Hepatocyte (in vitro differentiated cells): ENCODE data around the gene CSHL1. TPM values are rescaled to one million over a fixed set of nuclear protein-coding genes. Genes with fewer than 3 reads are reported as not detected.
"Not testable (repeated sequence)": the region's sequence is repeated elsewhere in the genome, so short reads cannot be mapped to it uniquely, and the experiment has no call there.

Source experiments
- DNase-seq: peaks from one replicate; pipeline ENCODE4 v3.0.0-alpha.2; 2016; ENCODE audit warnings: low spot score
- H2AFZ ChIP-seq: fragments of 200-600 bp; sonication (generic); 2 replicates; pipeline ENCODE4 v1.6.0; 2016; ENCODE audit warnings: antibody characterized with exemption, mild to moderate bottlenecking
- H3K27ac ChIP-seq: fragments of 200-600 bp; sonication (generic); 2 replicates; pipeline ENCODE4 v1.5.1; 2016; ENCODE audit warnings: mild to moderate bottlenecking
- H3K27me3 ChIP-seq: fragments of 200-600 bp; sonication (generic); 2 replicates; pipeline ENCODE4 v1.6.1; 2016
- H3K36me3 ChIP-seq: fragments of 200-600 bp; sonication (generic); replicated peaks from 2 replicates; pipeline ENCODE4 v1.5.1; 2016; ENCODE audit warnings: low read depth; ENCODE audit not compliant: insufficient read depth
- H3K4me1 ChIP-seq: fragments of 200-600 bp; sonication (generic); 2 replicates; pipeline ENCODE4 v1.5.1; 2016; ENCODE audit warnings: mild to moderate bottlenecking, moderate library complexity; ENCODE audit not compliant: insufficient read depth
- H3K4me2 ChIP-seq: fragments of 200-600 bp; sonication (generic); 2 replicates; pipeline ENCODE4 v1.6.0; 2016
- H3K4me3 ChIP-seq: fragments of 200-600 bp; sonication (generic); 2 replicates; pipeline ENCODE4 v1.5.1; 2016; ENCODE audit warnings: mild to moderate bottlenecking
- H3K79me2 ChIP-seq: fragments of 200-600 bp; sonication (generic); 2 replicates; pipeline ENCODE4 v1.6.0; 2017; ENCODE audit warnings: mild to moderate bottlenecking
- H3K9me2 ChIP-seq: fragments of 200-600 bp; sonication (generic); replicated peaks from 2 replicates; pipeline ENCODE4 v1.6.0; 2017; ENCODE audit warnings: mild to moderate bottlenecking; ENCODE audit not compliant: insufficient read depth
- H3K9me3 ChIP-seq: fragments of 200-600 bp; sonication (generic); 2 replicates; pipeline ENCODE4 v1.5.1; 2016; ENCODE audit warnings: low read depth, mild to moderate bottlenecking
- H4K20me1 ChIP-seq: fragments of 200-600 bp; sonication (generic); 2 replicates; pipeline ENCODE4 v1.6.0; 2016; ENCODE audit warnings: mild to moderate bottlenecking; ENCODE audit not compliant: insufficient read depth, poor library complexity, severe bottlenecking
- EZH2 ChIP-seq: fragments of 200-600 bp; sonication (generic); IDR thresholded peaks from 2 replicates; pipeline ENCODE4 v1.6.1; 2016; ENCODE audit warnings: antibody characterized with exemption, mild to moderate bottlenecking, borderline replicate concordance
- EZH2phosphoT487 ChIP-seq: fragments of 200-600 bp; sonication (generic); IDR thresholded peaks from one replicate; pipeline ENCODE4 v1.6.1; 2018; ENCODE audit warnings: antibody characterized with exemption, mild to moderate bottlenecking, low read depth, moderate library complexity; ENCODE audit not compliant: unreplicated experiment, severe bottlenecking
- WGBS: methylation state at CpG from one replicate; pipeline ENCODE4 v1.1.6; 2016; ENCODE audit warnings: low lambda C conversion rate; ENCODE audit errors: missing lambda C conversion rate; 5-methylcytosine and 5-hydroxymethylcytosine counted together
- polyA plus RNA-seq: library from polyadenylated mRNA; unstranded; fragments of >200 nt; fragmentation: Nextera tagmentation; extraction: Ambion mirVana; gene quantifications from 2 replicates; pipeline ENCODE4 v1.2.1, GENCODE V29; 2016
- total RNA-seq: library from RNA; depleted of rRNA; stranded (reverse); fragments of >200 nt; gene quantifications from 2 replicates; pipeline ENCODE4 v1.2.3, GENCODE V29; 2014
- TF ChIP-seq, protein P1 (sequence below): fragments of 200-600 bp; sonication (generic); IDR thresholded peaks from 2 replicates; pipeline ENCODE4 v1.5.1; 2016; ENCODE audit warnings: antibody characterized with exemption, mild to moderate bottlenecking; ENCODE audit not compliant: poor library complexity

The CSHL1 gene
- total and polyA plus RNA-seq, 2 experiments from 2014 or later, result not detected

DNA sequence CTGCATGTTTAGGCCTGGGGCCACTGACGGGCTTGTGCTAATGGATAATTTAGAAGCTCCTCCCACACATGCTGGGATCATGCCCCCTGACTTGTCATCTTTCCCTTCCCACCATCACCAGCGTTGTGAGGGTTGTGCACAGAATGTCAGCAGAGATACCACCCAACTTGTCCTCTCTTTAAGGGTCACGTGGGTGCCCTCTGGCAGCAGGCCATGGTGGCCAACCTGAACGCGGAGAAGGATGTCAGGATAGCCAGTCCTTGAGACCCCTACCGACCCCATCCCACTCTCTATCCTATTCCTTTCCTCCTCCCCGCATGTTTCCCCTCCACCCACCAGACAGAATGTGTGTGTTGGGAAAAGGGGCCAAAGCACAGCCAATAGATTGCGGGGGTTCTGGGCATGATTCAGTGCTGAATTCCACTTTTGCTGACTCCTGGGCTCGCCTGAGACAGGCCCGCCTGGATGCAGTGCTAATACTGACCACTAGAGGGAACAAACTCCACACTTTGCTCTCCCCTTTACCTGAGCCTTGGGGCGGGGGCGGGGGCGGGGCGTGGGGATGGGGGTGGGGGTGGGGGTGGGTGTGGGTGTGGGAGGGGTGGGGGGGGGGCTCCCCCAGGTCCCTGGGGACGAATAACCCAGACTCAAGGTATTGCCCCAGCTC, 29.0 kb downstream of the CSHL1 start, which contains the start of gene GH2:
GH2 (minus strand) TSS at position 10 of the 667 bp plus-strand sequence. CDS start 143 bp downstream, outside the sequence.
- Histone ChIP-seq H3K9me2 (no peaks in the 10 kb centered on the region), H4K20me1 (no peaks in the 10 kb centered on the region), H3K9me3 (no peaks in the 10 kb centered on the region), H3K4me1 (no peaks in the 10 kb centered on the region), H2AFZ (no peak within 1 kb of the TSS), H3K27ac (no peak within 1 kb of the TSS), H3K4me3 (no peak within 1 kb of the TSS), H3K36me3 (no peaks in the 10 kb centered on the region), H3K4me2 (no peak within 1 kb of the TSS), H3K79me2 (no peaks in the 10 kb centered on the region), H3K27me3 (no peaks in the 10 kb centered on the region)
- peak; percentile 67 for DNase-seq
- WGBS, result 55% methylated on average over 11 of the region's 15 CpGs
- TF ChIP-seq, protein P1, sequence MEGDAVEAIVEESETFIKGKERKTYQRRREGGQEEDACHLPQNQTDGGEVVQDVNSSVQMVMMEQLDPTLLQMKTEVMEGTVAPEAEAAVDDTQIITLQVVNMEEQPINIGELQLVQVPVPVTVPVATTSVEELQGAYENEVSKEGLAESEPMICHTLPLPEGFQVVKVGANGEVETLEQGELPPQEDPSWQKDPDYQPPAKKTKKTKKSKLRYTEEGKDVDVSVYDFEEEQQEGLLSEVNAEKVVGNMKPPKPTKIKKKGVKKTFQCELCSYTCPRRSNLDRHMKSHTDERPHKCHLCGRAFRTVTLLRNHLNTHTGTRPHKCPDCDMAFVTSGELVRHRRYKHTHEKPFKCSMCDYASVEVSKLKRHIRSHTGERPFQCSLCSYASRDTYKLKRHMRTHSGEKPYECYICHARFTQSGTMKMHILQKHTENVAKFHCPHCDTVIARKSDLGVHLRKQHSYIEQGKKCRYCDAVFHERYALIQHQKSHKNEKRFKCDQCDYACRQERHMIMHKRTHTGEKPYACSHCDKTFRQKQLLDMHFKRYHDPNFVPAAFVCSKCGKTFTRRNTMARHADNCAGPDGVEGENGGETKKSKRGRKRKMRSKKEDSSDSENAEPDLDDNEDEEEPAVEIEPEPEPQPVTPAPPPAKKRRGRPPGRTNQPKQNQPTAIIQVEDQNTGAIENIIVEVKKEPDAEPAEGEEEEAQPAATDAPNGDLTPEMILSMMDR, result peak; percentile 42
- TF ChIP-seq EZH2phosphoT487, result no peak

DNA sequence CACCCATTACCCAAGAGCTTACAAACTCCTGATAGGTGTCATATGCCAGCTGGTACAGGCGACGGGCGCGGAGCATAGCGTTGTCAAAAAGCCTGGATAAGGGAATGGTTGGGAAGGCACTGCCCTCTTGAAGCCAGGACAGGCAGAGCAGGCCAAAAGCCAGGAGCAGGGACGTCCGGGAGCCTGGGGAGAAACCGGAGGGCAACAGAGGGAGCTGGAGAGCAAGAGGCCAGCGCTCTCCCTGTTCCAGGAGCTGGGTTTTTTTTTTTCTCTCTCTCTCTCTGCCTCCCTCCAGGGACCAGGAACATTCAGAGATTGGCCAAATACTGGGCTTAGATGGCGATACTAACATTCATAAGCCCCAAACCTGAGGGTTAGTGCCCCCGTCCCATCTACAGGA, 29.7 kb downstream of the CSHL1 start:
- H3K9me3 ChIP-seq, H3K4me3 ChIP-seq, H2AFZ ChIP-seq, H3K36me3 ChIP-seq, H3K27ac ChIP-seq, H3K79me2 ChIP-seq, DNase-seq, H4K20me1 ChIP-seq, H3K4me1 ChIP-seq, H3K27me3 ChIP-seq, H3K9me2 ChIP-seq, H3K4me2 ChIP-seq: not testable (repeated sequence)
- WGBS, result 44% methylated on average over 11 of the region's 11 CpGs

- Histone ChIP-seq H3K36me3 (no peaks in the 10 kb centered on the region), H3K4me2 (no peak overlapping the region), H3K27ac (no peak overlapping the region), H3K4me1 (no peaks in the 10 kb centered on the region), H2AFZ (no peak overlapping the region), H3K4me3 (no peak overlapping the region), H3K9me2 (no peaks in the 10 kb centered on the region), H3K79me2 (no peaks in the 10 kb centered on the region), H3K9me3 (no peaks in the 10 kb centered on the region), H4K20me1 (no peaks in the 10 kb centered on the region), H3K27me3 (no peaks in the 10 kb centered on the region)
- WGBS, result 85% methylated on average over 12 of the region's 12 CpGs
- no peak for DNase-seq
- TF ChIP-seq EZH2 (no peak), EZH2phosphoT487 (no peak)
- TF ChIP-seq, protein P1, result no peak
Observed at GRCh38 chr17:63880706-63881105, 30.4 kb downstream of the CSHL1 start.

GRCh38 chr17:63878413-63878812, 32.6 kb downstream of the CSHL1 start:
- not testable (repeated sequence) for H3K27ac ChIP-seq, DNase-seq, H3K4me2 ChIP-seq, H3K79me2 ChIP-seq, H3K9me2 ChIP-seq, H3K9me3 ChIP-seq, H3K36me3 ChIP-seq, H3K27me3 ChIP-seq, H4K20me1 ChIP-seq, H2AFZ ChIP-seq, H3K4me3 ChIP-seq, H3K4me1 ChIP-seq
- whole genome bisulfite sequencing, result 91% methylated on average over 9 of the region's 9 CpGs

DNA sequence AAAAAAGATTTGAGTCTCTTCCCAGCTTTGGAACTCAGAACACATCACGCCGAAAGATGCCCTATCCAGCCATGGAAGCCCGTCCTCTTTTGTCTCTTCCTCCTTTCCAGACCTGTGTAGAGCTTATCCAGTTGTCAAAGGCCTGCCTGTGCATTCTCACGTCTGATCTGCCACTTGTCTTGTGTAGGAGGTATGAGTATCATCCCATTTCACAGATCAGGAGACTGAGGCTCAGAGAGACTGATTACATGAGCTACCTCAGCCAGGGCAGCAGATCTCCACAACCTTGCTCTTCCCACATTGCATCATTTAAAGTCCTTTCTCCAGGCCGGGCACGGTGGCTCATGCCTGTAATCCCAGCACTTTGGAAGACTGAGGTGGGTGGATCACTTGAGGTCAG, 36.4 kb downstream of the CSHL1 start:
- not testable (repeated sequence) for H2AFZ ChIP-seq, H3K27ac ChIP-seq, DNase-seq, H3K9me3 ChIP-seq, H4K20me1 ChIP-seq, H3K4me2 ChIP-seq, H3K4me1 ChIP-seq, H3K27me3 ChIP-seq, H3K36me3 ChIP-seq, H3K4me3 ChIP-seq, H3K9me2 ChIP-seq, H3K79me2 ChIP-seq
- WGBS, result 91% methylated on average over 6 of the region's 6 CpGs

DNA sequence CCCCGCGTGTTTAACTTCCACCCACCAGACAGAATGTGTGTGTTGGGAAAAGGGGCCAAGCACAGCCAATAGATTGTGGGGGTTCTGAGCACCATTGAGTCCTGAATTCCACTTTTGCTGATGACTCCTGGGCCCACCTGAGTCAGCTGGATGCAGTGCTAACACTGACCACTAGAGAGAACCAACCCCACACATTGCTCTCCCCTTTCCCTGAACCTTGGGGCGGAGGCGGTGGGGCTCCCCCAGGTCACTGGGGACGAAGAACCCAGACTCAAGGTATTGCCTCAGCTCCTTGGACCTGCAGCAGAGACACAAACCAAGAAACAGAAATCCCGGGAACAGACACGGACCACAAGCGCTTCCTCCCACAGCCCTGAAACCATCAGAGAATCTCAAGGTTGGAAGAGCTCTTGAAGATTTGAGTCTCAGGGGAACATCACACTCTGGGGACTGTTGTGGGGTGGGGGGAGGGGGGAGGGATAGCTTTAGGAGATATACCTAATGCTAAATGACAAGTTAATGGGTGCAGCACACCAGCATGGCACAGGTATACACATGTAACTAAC, 36.9 kb downstream of the CSHL1 start:
- not testable (repeated sequence) for H3K4me1 ChIP-seq, H3K9me3 ChIP-seq, DNase-seq, H3K79me2 ChIP-seq, H4K20me1 ChIP-seq, H3K36me3 ChIP-seq, H2AFZ ChIP-seq, H3K4me2 ChIP-seq, H3K27me3 ChIP-seq, H3K27ac ChIP-seq, H3K9me2 ChIP-seq, H3K4me3 ChIP-seq
- WGBS, result 85% methylated on average over 6 of the region's 8 CpGs

- not testable (repeated sequence) for H4K20me1 ChIP-seq, H2AFZ ChIP-seq, DNase-seq, H3K4me2 ChIP-seq, H3K27ac ChIP-seq, H3K9me2 ChIP-seq, H3K4me1 ChIP-seq, H3K4me3 ChIP-seq, H3K9me3 ChIP-seq, H3K79me2 ChIP-seq, H3K36me3 ChIP-seq, H3K27me3 ChIP-seq
- WGBS, result 86% methylated on average over 6 of the region's 7 CpGs
Observed at GRCh38 chr17:63873577-63873976, 37.5 kb downstream of the CSHL1 start, which contains the start of gene CSH2. Gene CSH2, minus strand, starts transcription at chr17:63873677. Its CDS starts 63 bp downstream, at chr17:63873614.
